Left lung (tissue), 10 donors: ENCODE measurements around the gene NIM1K. TPM values are rescaled to one million over a fixed set of nuclear protein-coding genes. Genes with fewer than 3 reads are reported as not detected.

Source experiments
- ATAC-seq: fragments of 200-7000 bp; cut with Tn5 transposase; one replicate; pipeline ENCODE4 v1.9.1; 2020; ENCODE audit warnings: moderate library complexity
- DNase-seq, 4 donors: peaks; one replicate each; pipeline ENCODE4 v3.0.0-alpha.2; 2013 to 2020
- H3K27ac ChIP-seq, 2 donors: fragments of 200-600 bp; sonication (generic) in 1 of 2; one replicate each; pipeline versions ENCODE4 v1.5.0 to v1.8.0; 2020 to 2021
- H3K27me3 ChIP-seq, 2 donors: fragments of 200-600 bp; sonication (generic) in 1 of 2; one replicate each; pipeline versions ENCODE4 v1.5.0 to v1.8.0; 2020 to 2021
- H3K36me3 ChIP-seq, 2 donors: fragments of 200-600 bp; sonication (generic) in 1 of 2; one replicate each; pipeline versions ENCODE4 v1.5.0 to v1.8.0; 2020 to 2021
- H3K4me1 ChIP-seq, 2 donors: fragments of 200-600 bp; one replicate each; pipeline ENCODE4 v1.8.0; 2021
- H3K4me3 ChIP-seq, 2 donors: fragments of 200-600 bp; sonication (generic) in 1 of 2; one replicate each; pipeline versions ENCODE4 v1.5.0 to v1.8.0; 2020 to 2021; ENCODE audit warnings: mild to moderate bottlenecking in 1 of 2
- H3K9me3 ChIP-seq, 2 donors: fragments of 200-600 bp; sonication (generic) in 1 of 2; one replicate each; pipeline versions ENCODE4 v1.5.0 to v1.8.0; 2020 to 2021
- intact Hi-C, 2 donors: fragments of 100-400 bp; cut with DNase I; formaldehyde crosslinking; loops; one replicate each; pipeline versions ENCODE4 v1.11.2 to v1.14.2; 2022
- polyA plus RNA-seq, 6 donors: library from polyadenylated mRNA; unstranded; fragments of 120-200 nt; gene quantifications; one replicate each; pipeline ENCODE4 v1.2.1, GENCODE V29; 2013; ENCODE audit not compliant: insufficient read length in 6 of 6
- total RNA-seq, 2 donors: library from RNA; stranded (reverse); fragmentation: NEBNext Ultra II Directional; extraction: Animal tissue kit (Norgen Biotek cat#: 25700); gene quantifications; one replicate each; pipeline ENCODE4 v1.2.1, GENCODE V29; 2021
- TF ChIP-seq, protein P1 (sequence below), 2 donors: fragments of 200-600 bp; sonication (generic) in 1 of 2; IDR thresholded peaks; one replicate each; pipeline versions ENCODE4 v1.5.0 to v1.8.0; 2021; ENCODE audit warnings: antibody characterized with exemption in 2 of 2
- donor health status: DM: no; HTN: yes; CAD: no.
- donor health status: DM: no; HTN: no; CAD: no.

Gene NIM1K
- total and polyA plus RNA-seq, 8 donors: 0.44 to 3.0 (median 0.79) TPM

DNA sequence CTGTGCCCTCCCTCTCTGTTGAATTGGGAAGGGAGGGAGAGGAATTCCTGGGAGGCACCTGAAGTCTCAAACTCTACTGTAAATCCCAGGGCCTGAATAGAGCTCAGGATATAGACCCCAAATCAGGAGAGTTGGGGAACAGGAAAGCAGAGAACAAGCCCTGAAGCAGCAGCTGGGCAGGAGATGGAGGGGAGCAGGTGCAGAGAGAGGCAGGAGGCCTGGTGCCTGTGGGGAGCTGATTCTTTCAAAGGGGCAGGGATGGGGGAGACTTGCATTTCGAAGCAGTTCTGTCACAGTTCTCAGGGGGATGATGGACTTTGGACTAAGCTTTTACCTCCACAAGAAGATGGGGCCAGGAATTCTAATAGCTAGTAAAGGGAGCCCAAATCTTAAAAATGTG lies 50.2 kb downstream of the NIM1K start:
- Histone ChIP-seq H3K27me3 (peaks cover 4 to 12% of the 10 kb centered on the region in 2 donors), H3K27ac (no peak overlapping the region), H3K9me3 (no peaks in the 10 kb centered on the region), H3K4me1 (no peaks in the 10 kb centered on the region), H3K36me3 (no peaks in the 10 kb centered on the region), H3K4me3 (no peak overlapping the region)
- TF ChIP-seq, protein P1, sequence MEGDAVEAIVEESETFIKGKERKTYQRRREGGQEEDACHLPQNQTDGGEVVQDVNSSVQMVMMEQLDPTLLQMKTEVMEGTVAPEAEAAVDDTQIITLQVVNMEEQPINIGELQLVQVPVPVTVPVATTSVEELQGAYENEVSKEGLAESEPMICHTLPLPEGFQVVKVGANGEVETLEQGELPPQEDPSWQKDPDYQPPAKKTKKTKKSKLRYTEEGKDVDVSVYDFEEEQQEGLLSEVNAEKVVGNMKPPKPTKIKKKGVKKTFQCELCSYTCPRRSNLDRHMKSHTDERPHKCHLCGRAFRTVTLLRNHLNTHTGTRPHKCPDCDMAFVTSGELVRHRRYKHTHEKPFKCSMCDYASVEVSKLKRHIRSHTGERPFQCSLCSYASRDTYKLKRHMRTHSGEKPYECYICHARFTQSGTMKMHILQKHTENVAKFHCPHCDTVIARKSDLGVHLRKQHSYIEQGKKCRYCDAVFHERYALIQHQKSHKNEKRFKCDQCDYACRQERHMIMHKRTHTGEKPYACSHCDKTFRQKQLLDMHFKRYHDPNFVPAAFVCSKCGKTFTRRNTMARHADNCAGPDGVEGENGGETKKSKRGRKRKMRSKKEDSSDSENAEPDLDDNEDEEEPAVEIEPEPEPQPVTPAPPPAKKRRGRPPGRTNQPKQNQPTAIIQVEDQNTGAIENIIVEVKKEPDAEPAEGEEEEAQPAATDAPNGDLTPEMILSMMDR (IDR thresholded peaks at IDR 0.05): no peak
- DNase-seq: no peak
- intact Hi-C loops: no loop called here
- ATAC-seq: no peak

DNA sequence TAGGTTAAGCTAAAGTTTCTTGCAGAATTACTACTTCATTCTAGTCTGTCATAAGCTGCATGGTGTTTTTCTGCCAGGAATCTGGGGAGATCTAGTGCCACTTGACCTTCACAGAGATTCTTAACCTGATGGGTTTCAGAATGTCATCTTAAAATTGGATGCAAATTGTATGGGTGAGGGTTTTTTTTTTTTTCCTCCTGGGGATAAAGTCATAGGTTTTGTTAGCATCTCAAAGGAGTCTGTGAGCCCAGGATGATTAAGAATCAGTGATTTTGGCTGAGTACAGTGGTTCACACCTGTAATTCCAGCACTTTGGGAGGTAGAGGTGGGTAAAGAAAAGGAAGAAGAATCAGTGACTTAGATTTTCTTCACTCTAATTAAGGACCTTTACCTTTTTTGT lies 51.2 kb downstream of the NIM1K start:
- Histone ChIP-seq H3K36me3 (no peaks in the 10 kb centered on the region), H3K27me3 (peaks cover 4 to 12% of the 10 kb centered on the region in 2 donors), H3K27ac (no peak overlapping the region), H3K4me3 (no peak overlapping the region), H3K9me3 (no peaks in the 10 kb centered on the region), H3K4me1 (no peaks in the 10 kb centered on the region)
- ATAC-seq (no peak), DNase-seq (no peak)
- intact Hi-C loops: no loop called here
- TF ChIP-seq, protein P1 (IDR thresholded peaks at IDR 0.05): no peak

GRCh38 chr5:43244823-43245565 lies 53.0 kb downstream of the NIM1K start:
- DNase-seq (no peak), ATAC-seq (no peak)
- no peak overlapping the region for H3K27ac ChIP-seq
- H3K36me3 ChIP-seq: no peaks in the 10 kb centered on the region
- TF ChIP-seq, protein P1 (IDR thresholded peaks at IDR 0.05): no peak
- no peaks in the 10 kb centered on the region for H3K4me1 ChIP-seq
- H3K27me3 ChIP-seq: peaks cover 4 to 12% of the 10 kb centered on the region in 2 donors
- H3K4me3 ChIP-seq: no peak overlapping the region
- H3K9me3 ChIP-seq: no peaks in the 10 kb centered on the region
- intact Hi-C loops: no loop called here

GRCh38 chr5:43245724-43246385 lies 53.8 kb downstream of the NIM1K start:
- no peaks in the 10 kb centered on the region for H3K4me1 ChIP-seq
- no peaks in the 10 kb centered on the region for H3K9me3 ChIP-seq
- intact Hi-C loops: no loop called here
- H3K36me3 ChIP-seq: no peaks in the 10 kb centered on the region
- H3K4me3 ChIP-seq: no peak overlapping the region
- TF ChIP-seq, protein P1 (IDR thresholded peaks at IDR 0.05): no peak
- ATAC-seq (no peak), DNase-seq (no peak)
- no peak overlapping the region for H3K27ac ChIP-seq
- peaks cover 4 to 12% of the 10 kb centered on the region in 2 donors for H3K27me3 ChIP-seq

DNA sequence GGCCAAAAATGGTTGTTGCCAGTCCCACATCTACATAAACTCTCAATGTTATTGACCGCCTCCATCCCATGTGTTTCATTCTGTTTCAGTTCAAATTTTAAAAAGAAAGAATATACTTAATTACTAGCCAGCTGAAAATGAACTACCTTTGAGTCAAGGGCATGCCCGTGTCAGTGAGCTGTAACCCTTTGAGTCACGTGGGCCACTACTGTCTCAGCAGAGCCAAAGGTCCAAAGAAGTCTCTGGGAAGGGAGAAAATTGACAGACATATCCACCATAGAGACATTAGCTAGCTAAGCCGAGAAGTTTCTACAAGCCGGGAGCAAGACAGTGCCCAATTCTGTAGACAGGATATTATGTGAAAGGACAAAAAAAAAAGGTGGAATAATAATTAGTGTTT lies 59.7 kb downstream of the NIM1K start:
- no peak overlapping the region for H3K4me3 ChIP-seq
- intact Hi-C loops: no loop called here
- DNase-seq (no peak), ATAC-seq (no peak)
- no peak overlapping the region for H3K27ac ChIP-seq
- no peaks in the 10 kb centered on the region for H3K9me3 ChIP-seq
- H3K4me1 ChIP-seq: no peaks in the 10 kb centered on the region
- H3K36me3 ChIP-seq: no peaks in the 10 kb centered on the region
- H3K27me3 ChIP-seq: no peaks in the 10 kb centered on the region
- TF ChIP-seq, protein P1 (IDR thresholded peaks at IDR 0.05): no peak
